CD4-positive, CD25-positive, alpha-beta regulatory T cell (primary cell): ENCODE data around the gene CYREN. TPM values are rescaled to one million over a fixed set of nuclear protein-coding genes. Genes with fewer than 3 reads are reported as not detected.

Experiments used
- ATAC-seq, 2 donors: fragments of 150-1000 bp; cut with Tn5 transposase; one replicate each; pipeline ENCODE4 v1.10.0; 2021; ENCODE audit warnings: low read depth in 2 of 2, moderate number of reproducible peaks in 2 of 2, moderate library complexity in 1 of 2
- DNase-seq, 3 donors: peaks; one replicate each; pipeline versions ENCODE4 v3.0.0 to v3.0.0-alpha.2; 2012 to 2022; ENCODE audit warnings: mixed read lengths in 1 of 3
- H3K27ac ChIP-seq: one replicate; pipeline ENCODE4 v1.7.0; 2013; ENCODE audit warnings: mild to moderate bottlenecking, low read length; ENCODE audit not compliant: insufficient read depth, poor library complexity, severe bottlenecking
- H3K27me3 ChIP-seq: one replicate; pipeline ENCODE4 v1.7.0; 2013; ENCODE audit warnings: low read length; ENCODE audit not compliant: control insufficient read depth, insufficient read depth
- H3K36me3 ChIP-seq: one replicate; pipeline ENCODE4 v1.7.0; 2013; ENCODE audit warnings: mild to moderate bottlenecking, low read length, moderate library complexity; ENCODE audit not compliant: control insufficient read depth, insufficient read depth
- H3K4me1 ChIP-seq: 2 replicates; pipeline ENCODE4 v1.7.0; 2013; ENCODE audit warnings: mild to moderate bottlenecking, low read length; ENCODE audit not compliant: insufficient read depth, control insufficient read depth, poor library complexity, severe bottlenecking
- H3K4me3 ChIP-seq: one replicate; pipeline ENCODE4 v1.7.0; 2013; ENCODE audit warnings: low read depth, mild to moderate bottlenecking, low read length, moderate library complexity
- H3K9me3 ChIP-seq, 2 experiments: 1 replicate in 1 of 2; 2 replicates in 1 of 2; pipeline ENCODE4 v1.7.0; 2013; ENCODE audit warnings: low read length in 2 of 2, mild to moderate bottlenecking in 1 of 2, moderate library complexity in 1 of 2; ENCODE audit not compliant: control insufficient read depth in 2 of 2
- H3K27ac Mint-ChIP-seq, 3 donors: one replicate each; pipeline ENCODE4 v1.8.0; 2020 to 2022; ENCODE audit warnings: mild to moderate bottlenecking in 3 of 3, mixed read lengths in 3 of 3, moderate library complexity in 2 of 3
- H3K27me3 Mint-ChIP-seq: one replicate; pipeline ENCODE4 v1.8.0; 2022; ENCODE audit warnings: mild to moderate bottlenecking, mixed read lengths
- H3K36me3 Mint-ChIP-seq: one replicate; pipeline ENCODE4 v1.8.0; 2020; ENCODE audit warnings: mixed read lengths
- H3K4me1 Mint-ChIP-seq, 4 donors: one replicate each; pipeline ENCODE4 v1.8.0; 2020 to 2022; ENCODE audit warnings: mixed read lengths in 4 of 4, mild to moderate bottlenecking in 1 of 4
- H3K4me3 Mint-ChIP-seq, 4 donors: one replicate each; pipeline ENCODE4 v1.8.0; 2020 to 2022; ENCODE audit warnings: mild to moderate bottlenecking in 4 of 4, mixed read lengths in 4 of 4, moderate library complexity in 3 of 4
- H3K9me3 Mint-ChIP-seq, 7 donors: one replicate each; pipeline ENCODE4 v1.8.0; 2020 to 2022; ENCODE audit warnings: mixed read lengths in 7 of 7, mild to moderate bottlenecking in 3 of 7, moderate library complexity in 2 of 7
- polyA plus RNA-seq, 4 donors: library from polyadenylated mRNA; unstranded; fragments of 300-500 nt; fragmentation: Illumina TruSeq; gene quantifications; one replicate each; pipeline ENCODE4 v1.2.3, GENCODE V29; 2021
- total RNA-seq: library from RNA; stranded (reverse); gene quantifications from one replicate; pipeline ENCODE4 v1.2.3, GENCODE V29; 2022

Gene CYREN
- total and polyA plus RNA-seq, 5 donors from 2014 or later = 20.1 to 39.8 (median 28.3) TPM

DNA sequence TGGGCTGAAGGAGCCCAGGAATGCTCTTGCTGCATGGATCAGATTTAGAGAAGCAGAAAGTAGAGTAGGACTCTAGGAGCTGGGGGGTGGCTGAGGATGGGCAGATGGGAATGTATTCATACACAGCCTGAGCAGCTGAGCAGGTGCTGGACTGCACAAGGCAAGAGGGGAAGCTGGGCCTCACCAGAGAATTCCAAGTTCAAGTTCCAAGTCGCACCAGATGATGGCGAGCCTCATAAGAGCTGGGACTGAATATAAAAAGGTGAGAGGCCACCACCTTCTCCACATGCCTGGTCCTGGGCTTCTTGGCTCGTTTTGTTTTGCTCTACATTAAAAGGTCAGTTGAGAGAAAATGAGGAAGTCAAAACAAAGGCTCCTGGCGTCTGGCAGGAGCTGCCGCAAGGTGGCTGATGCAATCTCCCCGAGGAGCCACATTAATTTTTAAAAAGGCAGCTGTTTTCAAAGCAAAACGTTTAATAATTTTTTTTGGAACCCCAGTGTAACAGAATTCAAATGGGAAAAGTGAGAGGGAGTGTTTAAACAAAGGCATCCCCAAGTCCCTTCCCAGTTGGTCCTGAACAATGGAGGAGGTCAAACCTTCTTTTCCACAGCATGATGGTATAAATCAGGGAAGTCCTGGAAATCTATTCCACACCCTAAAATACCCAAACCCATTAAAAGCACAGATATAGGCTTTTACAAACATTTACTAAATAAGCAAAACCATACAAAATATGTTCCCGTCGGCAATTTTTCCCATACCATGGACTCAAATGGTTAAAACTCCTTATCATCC is 9.5 kb downstream of the CYREN start:
- H3K27me3 ChIP-seq = no peaks in the 10 kb centered on the region

GRCh38 chr7:135160098-135160857 is 10.2 kb downstream of the CYREN start:
- H3K4me1 ChIP-seq = peaks cover 21% of the 10 kb centered on the region
- DNase-seq = peak in 1 of 3 donors; percentile 57
- H3K27ac ChIP-seq = no peak overlapping the region
- peaks cover 0 to 26% (median 8%) of the 10 kb centered on the region in 7 donors for H3K9me3 Mint-ChIP-seq
- peaks cover 11 to 19% of the 10 kb centered on the region in 2 experiments for H3K9me3 ChIP-seq
- ATAC-seq = peak in 1 of 2 donors; percentile 13
- H3K27me3 Mint-ChIP-seq = no peaks in the 10 kb centered on the region
- H3K4me3 Mint-ChIP-seq = peak overlapping the region in 3 of 4 donors; percentile 6 to 36 (median 13)
- no peaks in the 10 kb centered on the region for H3K27me3 ChIP-seq
- peak overlapping the region; percentile 21 to 94 (median 85) for H3K27ac Mint-ChIP-seq
- peaks cover 67% of the 10 kb centered on the region for H3K36me3 Mint-ChIP-seq
- H3K36me3 ChIP-seq = peaks cover 29% of the 10 kb centered on the region
- peak overlapping the region; percentile 52 for H3K4me3 ChIP-seq
- peaks cover 35 to 63% (median 48%) of the 10 kb centered on the region in 4 donors for H3K4me1 Mint-ChIP-seq

More for the DNA sequence above, 9.5 kb downstream of the CYREN start:
- Mint-ChIP-seq H3K27ac (peak overlapping the region; percentile 21 to 94 (median 85)), H3K27me3 (no peaks in the 10 kb centered on the region), H3K36me3 (peaks cover 68% of the 10 kb centered on the region), H3K4me1 (peaks cover 35 to 67% (median 51%) of the 10 kb centered on the region in 4 donors), H3K4me3 (peak overlapping the region in 3 of 4 donors; percentile 3 to 13 (median 6)), H3K9me3 (peaks cover 0 to 18% (median 7%) of the 10 kb centered on the region in 7 donors)
- DNase-seq (no peak), ATAC-seq (no peak)
- Histone ChIP-seq H3K4me3 (no peak overlapping the region), H3K36me3 (peaks cover 29% of the 10 kb centered on the region), H3K9me3 (peaks cover 4 to 11% of the 10 kb centered on the region in 2 experiments), H3K4me1 (peaks cover 21% of the 10 kb centered on the region), H3K27ac (no peak overlapping the region)

DNA sequence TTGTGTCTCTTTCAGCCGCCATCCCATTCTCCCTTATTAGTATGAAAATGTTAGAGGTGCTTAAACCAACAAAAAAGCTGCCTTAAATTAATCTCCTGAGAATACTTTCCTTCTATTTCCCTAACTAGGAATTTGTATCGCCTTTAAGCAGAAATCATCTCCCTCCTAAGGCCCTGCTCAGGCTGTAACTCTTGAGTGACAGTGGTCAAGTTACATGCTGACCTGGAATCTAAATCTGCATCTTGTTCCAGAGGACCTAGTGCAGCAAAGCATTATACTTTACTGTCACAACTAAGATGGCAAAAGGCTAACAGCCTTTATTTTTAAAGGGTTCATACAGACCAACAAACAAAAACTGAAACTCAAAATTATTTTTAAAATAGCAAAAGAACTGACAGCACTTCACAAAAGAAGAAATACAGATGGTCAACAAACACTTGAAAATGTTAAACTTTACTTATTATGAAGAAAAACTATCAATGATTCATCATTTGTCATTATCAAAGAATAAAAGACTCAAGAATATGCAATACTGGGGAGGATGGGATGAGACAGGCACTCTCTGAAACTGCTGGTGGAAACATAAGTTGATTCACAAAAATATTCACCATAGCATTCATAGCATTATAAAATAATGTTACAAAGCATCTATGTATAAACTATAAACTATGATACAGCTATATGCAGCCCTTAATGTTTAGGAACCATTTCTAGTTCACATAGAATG is 11.0 kb downstream of the CYREN start:
- DNase-seq (no peak), ATAC-seq (no peak)
- Histone ChIP-seq H3K27ac (peak overlapping the region; percentile 43), H3K36me3 (peaks cover 27% of the 10 kb centered on the region), H3K9me3 (peaks cover 18 to 27% of the 10 kb centered on the region in 2 experiments), H3K27me3 (no peaks in the 10 kb centered on the region), H3K4me3 (peak overlapping the region; percentile 52), H3K4me1 (peaks cover 21% of the 10 kb centered on the region)
- Mint-ChIP-seq H3K4me3 (peak overlapping the region in 2 of 4 donors; percentile 20 to 36), H3K27ac (peak overlapping the region; percentile 8 to 85 (median 83)), H3K9me3 (peaks cover 0 to 31% (median 12%) of the 10 kb centered on the region in 7 donors), H3K4me1 (peaks cover 41 to 63% (median 49%) of the 10 kb centered on the region in 4 donors), H3K27me3 (no peaks in the 10 kb centered on the region), H3K36me3 (peaks cover 71% of the 10 kb centered on the region)

- no peak overlapping the region for H3K4me3 ChIP-seq
- Mint-ChIP-seq H3K36me3 (peaks cover 74% of the 10 kb centered on the region), H3K4me3 (peak overlapping the region in 1 of 4 donors; percentile 20), H3K27me3 (no peaks in the 10 kb centered on the region), H3K27ac (peak overlapping the region in 2 of 3 donors; percentile 8 to 9), H3K4me1 (peaks cover 43 to 67% (median 54%) of the 10 kb centered on the region in 4 donors), H3K9me3 (peaks cover 0 to 38% (median 12%) of the 10 kb centered on the region in 7 donors)
- peak overlapping the region; percentile 43 for H3K27ac ChIP-seq
- H3K4me1 ChIP-seq = peaks cover 21% of the 10 kb centered on the region
- peaks cover 22 to 27% of the 10 kb centered on the region in 2 experiments for H3K9me3 ChIP-seq
- H3K27me3 ChIP-seq = no peaks in the 10 kb centered on the region
- DNase-seq (no peak), ATAC-seq (no peak)
- peaks cover 21% of the 10 kb centered on the region for H3K36me3 ChIP-seq
These were observed 11.6 kb downstream of the CYREN start for GRCh38 chr7:135158874-135159273.

- Histone ChIP-seq H3K36me3 (peaks cover 20% of the 10 kb centered on the region), H3K4me3 (no peak overlapping the region), H3K4me1 (peaks cover 21% of the 10 kb centered on the region), H3K9me3 (peaks cover 27 to 32% of the 10 kb centered on the region in 2 experiments), H3K27me3 (no peaks in the 10 kb centered on the region), H3K27ac (no peak overlapping the region)
- peaks cover 44 to 69% (median 58%) of the 10 kb centered on the region in 4 donors for H3K4me1 Mint-ChIP-seq
- DNase-seq = no peak
- peaks cover 77% of the 10 kb centered on the region for H3K36me3 Mint-ChIP-seq
- no peak for ATAC-seq
- peaks cover 0 to 42% (median 13%) of the 10 kb centered on the region in 7 donors for H3K9me3 Mint-ChIP-seq
- H3K27ac Mint-ChIP-seq = peak overlapping the region in 1 of 3 donors; percentile 78
- H3K27me3 Mint-ChIP-seq = no peaks in the 10 kb centered on the region
- H3K4me3 Mint-ChIP-seq = peak overlapping the region in 1 of 4 donors; percentile 32
These were observed 12.3 kb downstream of the CYREN start for GRCh38 chr7:135158141-135158655.

DNA sequence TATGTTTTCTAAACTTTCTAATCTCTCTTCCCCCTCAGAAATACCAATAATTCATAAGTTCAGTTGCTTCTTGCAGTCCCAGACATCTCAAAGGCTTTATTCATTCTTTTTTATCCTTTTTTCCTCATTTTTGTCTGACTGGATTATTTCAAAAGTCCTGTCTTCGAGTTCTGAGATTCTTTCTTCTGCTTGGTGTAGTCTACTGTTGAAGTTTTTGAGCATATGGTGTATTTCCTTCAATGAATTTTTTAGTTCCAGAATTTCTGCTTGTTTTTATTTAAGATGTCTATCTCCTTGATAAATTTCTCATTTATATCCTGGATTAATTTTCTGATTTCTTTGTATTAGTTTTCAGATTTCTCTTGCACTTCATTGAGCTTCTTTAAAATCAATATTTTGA is 14.2 kb downstream of the CYREN start:
- Mint-ChIP-seq H3K36me3 (peaks cover 74% of the 10 kb centered on the region), H3K4me3 (no peak overlapping the region), H3K9me3 (peaks cover 0 to 39% (median 16%) of the 10 kb centered on the region in 7 donors), H3K27me3 (no peaks in the 10 kb centered on the region), H3K4me1 (peaks cover 34 to 73% (median 66%) of the 10 kb centered on the region in 4 donors), H3K27ac (no peak overlapping the region)
- H3K36me3 ChIP-seq = peaks cover 37% of the 10 kb centered on the region
- H3K9me3 ChIP-seq = peaks cover 27 to 35% of the 10 kb centered on the region in 2 experiments
- DNase-seq (no peak), ATAC-seq (no peak)
- no peak overlapping the region for H3K27ac ChIP-seq
- peaks cover 28% of the 10 kb centered on the region for H3K4me1 ChIP-seq
- H3K4me3 ChIP-seq = no peak overlapping the region
- H3K27me3 ChIP-seq = no peaks in the 10 kb centered on the region

DNA sequence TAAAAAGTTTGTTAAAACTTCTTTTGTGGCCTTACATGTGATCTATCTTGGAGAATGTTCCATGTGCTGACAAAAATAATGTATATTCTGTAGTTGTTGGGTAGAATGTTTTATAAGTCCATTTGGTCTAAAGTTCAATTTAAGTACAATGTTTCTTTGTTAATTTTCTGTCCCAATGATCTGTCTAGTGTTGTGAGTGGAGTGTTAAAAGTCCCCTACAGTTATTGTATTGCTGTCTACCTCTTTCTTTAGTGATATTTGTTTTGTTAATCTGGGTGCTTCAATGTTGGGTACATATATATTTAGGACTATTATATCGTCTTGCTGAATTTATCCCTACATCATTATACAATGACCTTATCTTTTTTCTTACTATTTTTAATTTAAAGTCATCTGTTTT is 15.8 kb downstream of the CYREN start:
- H3K4me1 ChIP-seq = peaks cover 35% of the 10 kb centered on the region
- peaks cover 27 to 35% of the 10 kb centered on the region in 2 experiments for H3K9me3 ChIP-seq
- Mint-ChIP-seq H3K9me3 (peaks cover 0 to 39% (median 16%) of the 10 kb centered on the region in 7 donors), H3K4me1 (peaks cover 25 to 73% (median 64%) of the 10 kb centered on the region in 4 donors), H3K4me3 (peak overlapping the region in 1 of 4 donors; percentile 39), H3K27ac (no peak overlapping the region), H3K36me3 (peaks cover 63% of the 10 kb centered on the region), H3K27me3 (no peaks in the 10 kb centered on the region)
- H3K27ac ChIP-seq = no peak overlapping the region
- peaks cover 34% of the 10 kb centered on the region for H3K36me3 ChIP-seq
- H3K4me3 ChIP-seq = peak overlapping the region; percentile 9
- H3K27me3 ChIP-seq = no peaks in the 10 kb centered on the region
- no peak for ATAC-seq
- DNase-seq = no peak
